Measurements from ENCODE around the gene HLA-DRB5. TPM values are rescaled to one million over a fixed set of nuclear protein-coding genes. Genes with fewer than 3 reads are reported as not detected.

The HLA-DRB5 gene
- total RNA-seq, 3 donors from 2014 or later = 2.1 to 50.3 (median 28.8) TPM

- H3K4me1 ChIP-seq (ENCODE audit: low read depth) = no peaks in the 10 kb centered on the region
- H3K36me3 ChIP-seq (ENCODE audit: low read depth) = no peaks in the 10 kb centered on the region
- no peak overlapping the region for H3K4me3 ChIP-seq
- ATAC-seq (no peak), DNase-seq (no peak)
- TF ChIP-seq, protein P1, sequence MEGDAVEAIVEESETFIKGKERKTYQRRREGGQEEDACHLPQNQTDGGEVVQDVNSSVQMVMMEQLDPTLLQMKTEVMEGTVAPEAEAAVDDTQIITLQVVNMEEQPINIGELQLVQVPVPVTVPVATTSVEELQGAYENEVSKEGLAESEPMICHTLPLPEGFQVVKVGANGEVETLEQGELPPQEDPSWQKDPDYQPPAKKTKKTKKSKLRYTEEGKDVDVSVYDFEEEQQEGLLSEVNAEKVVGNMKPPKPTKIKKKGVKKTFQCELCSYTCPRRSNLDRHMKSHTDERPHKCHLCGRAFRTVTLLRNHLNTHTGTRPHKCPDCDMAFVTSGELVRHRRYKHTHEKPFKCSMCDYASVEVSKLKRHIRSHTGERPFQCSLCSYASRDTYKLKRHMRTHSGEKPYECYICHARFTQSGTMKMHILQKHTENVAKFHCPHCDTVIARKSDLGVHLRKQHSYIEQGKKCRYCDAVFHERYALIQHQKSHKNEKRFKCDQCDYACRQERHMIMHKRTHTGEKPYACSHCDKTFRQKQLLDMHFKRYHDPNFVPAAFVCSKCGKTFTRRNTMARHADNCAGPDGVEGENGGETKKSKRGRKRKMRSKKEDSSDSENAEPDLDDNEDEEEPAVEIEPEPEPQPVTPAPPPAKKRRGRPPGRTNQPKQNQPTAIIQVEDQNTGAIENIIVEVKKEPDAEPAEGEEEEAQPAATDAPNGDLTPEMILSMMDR (IDR thresholded peaks at IDR 0.05) = no peak
- no peaks in the 10 kb centered on the region for H3K9me3 ChIP-seq
- intact Hi-C loops (cut with DNase I, micrococcal nuclease) = no loop called here
These were observed 7.6 kb downstream of the HLA-DRB5 start for GRCh38 chr6:32522302-32523047.

- intact Hi-C loops (cut with DNase I, micrococcal nuclease) = no loop called here
- H3K4me3 ChIP-seq = no peak overlapping the region
- TF ChIP-seq, protein P1 (IDR thresholded peaks at IDR 0.05) = no peak
These were observed 10.2 kb downstream of the HLA-DRB5 start for GRCh38 chr6:32519910-32520258.

GRCh38 chr6:32519118-32519909, 10.8 kb downstream of the HLA-DRB5 start:
- Histone ChIP-seq H3K4me3 (no peak overlapping the region), H3K4me1 (ENCODE audit: low read depth) (no peaks in the 10 kb centered on the region), H3K9me3 (no peaks in the 10 kb centered on the region), H3K36me3 (ENCODE audit: low read depth) (no peaks in the 10 kb centered on the region)
- TF ChIP-seq, protein P1 (IDR thresholded peaks at IDR 0.05) = no peak
- no peak for ATAC-seq
- intact Hi-C loops (cut with DNase I, micrococcal nuclease) = no loop called here
- no peak for DNase-seq

More at GRCh38 chr6:32519910-32520258, 10.2 kb downstream of the HLA-DRB5 start:
- no peaks in the 10 kb centered on the region for H3K9me3 ChIP-seq
- H3K36me3 ChIP-seq (ENCODE audit: low read depth) = no peaks in the 10 kb centered on the region
- H3K4me1 ChIP-seq (ENCODE audit: low read depth) = no peaks in the 10 kb centered on the region
- DNase-seq = no peak
- no peak for ATAC-seq

DNA sequence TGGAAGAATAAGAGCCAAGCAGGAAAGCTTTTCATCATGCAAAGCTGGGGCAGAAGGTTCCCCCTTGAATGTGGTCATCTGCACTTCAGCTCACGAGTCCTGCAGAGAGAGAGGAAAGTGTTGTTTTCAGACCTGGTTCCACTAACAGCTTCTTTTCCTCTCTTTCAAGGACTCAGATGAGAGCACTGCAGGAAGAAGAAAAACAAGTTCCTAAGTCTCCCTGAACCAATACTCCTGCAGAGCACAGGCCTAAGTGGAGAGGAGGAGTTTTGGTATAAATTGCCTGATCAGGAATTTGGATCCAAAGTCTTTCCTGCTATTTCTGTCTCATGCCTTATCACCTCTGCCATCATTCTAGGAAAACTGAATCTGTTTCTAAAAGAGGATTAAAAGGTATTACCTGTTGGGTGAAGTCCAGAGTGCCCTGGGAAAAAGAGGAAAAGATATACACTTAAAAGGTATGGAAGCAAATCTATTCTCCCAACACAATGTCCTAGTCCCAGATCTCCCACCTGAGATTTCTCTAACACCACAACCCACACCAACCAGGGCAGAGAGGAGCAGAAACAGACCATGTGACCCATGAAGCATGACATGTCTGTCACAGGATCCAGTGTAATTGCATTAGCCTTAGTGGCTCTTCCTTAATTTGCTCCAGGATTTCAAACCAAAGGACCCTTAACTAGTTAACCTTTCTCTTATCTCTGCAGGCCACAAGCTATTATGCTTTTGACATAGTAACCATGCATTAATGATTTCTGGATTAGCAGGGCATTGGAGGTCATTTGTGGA, 12.2 kb downstream of the HLA-DRB5 start:
- intact Hi-C loops (cut with DNase I, micrococcal nuclease) = no loop called here
- Histone ChIP-seq H3K9me3 (no peaks in the 10 kb centered on the region), H3K36me3 (ENCODE audit: low read depth) (no peaks in the 10 kb centered on the region), H3K4me3 (no peak overlapping the region), H3K4me1 (ENCODE audit: low read depth) (no peaks in the 10 kb centered on the region)
- DNase-seq (no peak), ATAC-seq (no peak)
- TF ChIP-seq, protein P1 (IDR thresholded peaks at IDR 0.05) = no peak

DNA sequence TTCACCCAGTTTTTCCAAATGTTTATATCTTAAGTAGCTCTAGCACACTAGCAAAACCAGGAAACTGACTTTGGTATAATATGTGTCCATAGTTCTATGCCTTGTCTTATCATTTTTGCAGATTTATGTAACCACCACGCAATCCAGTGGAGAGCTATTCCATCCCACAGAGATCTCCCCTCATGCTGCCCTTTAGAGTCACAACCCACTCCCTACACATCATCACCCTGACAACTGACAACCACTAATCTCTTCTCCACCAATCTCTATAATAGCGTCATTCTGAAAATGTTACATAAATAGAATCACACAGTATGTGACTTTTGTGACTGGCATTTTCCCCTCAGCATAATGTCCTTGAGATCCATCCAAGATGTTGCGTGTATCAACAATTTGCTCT, 29.1 kb downstream of the HLA-DRB5 start:
- H3K4me3 ChIP-seq = no peak overlapping the region
- ATAC-seq (no peak), DNase-seq (no peak)
- H3K9me3 ChIP-seq = no peaks in the 10 kb centered on the region
- TF ChIP-seq, protein P1 (IDR thresholded peaks at IDR 0.05) = no peak
- no peaks in the 10 kb centered on the region for H3K4me1 ChIP-seq (ENCODE audit: low read depth)
- intact Hi-C loops (cut with DNase I, micrococcal nuclease) = no loop called here
- H3K36me3 ChIP-seq (ENCODE audit: low read depth) = no peaks in the 10 kb centered on the region

Data from mucosa of descending colon (tissue), 3 donors.